Midbrain (tissue), 1 donor: ENCODE data around the gene DLST.
A peak's percentile ranks its signal among the peaks of the same experiment; 100 is the strongest.
"Not testable (repeated sequence)": the region's sequence is repeated elsewhere in the genome, so short reads cannot be mapped to it uniquely, and the experiment has no call there.

ENCODE experiments used
- DNase-seq: peaks from one replicate; lab custom pipeline; 2025; lab: John Stamatoyannopoulos, UW

The DLST gene

DNA sequence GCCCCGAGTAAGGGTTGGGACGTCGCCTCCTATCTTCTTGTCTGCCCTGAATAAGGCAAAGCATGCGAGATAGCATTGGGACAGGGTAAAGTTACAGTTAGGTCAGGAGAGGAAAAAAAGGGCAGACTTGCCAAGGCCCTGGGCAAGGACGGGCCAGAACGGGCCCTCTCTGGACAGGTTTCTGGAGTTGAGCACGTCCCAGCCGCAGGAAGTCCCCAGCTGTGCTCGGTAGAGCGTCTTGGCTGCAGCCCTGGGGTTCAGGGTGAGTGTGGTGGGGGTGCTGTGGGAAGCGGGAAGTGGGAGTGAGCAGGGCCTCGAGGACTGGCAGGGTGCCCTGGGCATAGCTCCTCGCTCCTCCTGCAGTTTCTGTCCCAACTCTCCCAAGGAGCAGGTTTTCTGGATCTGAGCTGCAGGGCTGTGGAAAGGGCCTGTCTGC, 35.9 kb downstream of the DLST start:
- DNase-seq, result peak; percentile 2

GRCh38 chr14:74918380-74918779, 36.7 kb downstream of the DLST start:
- DNase-seq, result no peak

DNA sequence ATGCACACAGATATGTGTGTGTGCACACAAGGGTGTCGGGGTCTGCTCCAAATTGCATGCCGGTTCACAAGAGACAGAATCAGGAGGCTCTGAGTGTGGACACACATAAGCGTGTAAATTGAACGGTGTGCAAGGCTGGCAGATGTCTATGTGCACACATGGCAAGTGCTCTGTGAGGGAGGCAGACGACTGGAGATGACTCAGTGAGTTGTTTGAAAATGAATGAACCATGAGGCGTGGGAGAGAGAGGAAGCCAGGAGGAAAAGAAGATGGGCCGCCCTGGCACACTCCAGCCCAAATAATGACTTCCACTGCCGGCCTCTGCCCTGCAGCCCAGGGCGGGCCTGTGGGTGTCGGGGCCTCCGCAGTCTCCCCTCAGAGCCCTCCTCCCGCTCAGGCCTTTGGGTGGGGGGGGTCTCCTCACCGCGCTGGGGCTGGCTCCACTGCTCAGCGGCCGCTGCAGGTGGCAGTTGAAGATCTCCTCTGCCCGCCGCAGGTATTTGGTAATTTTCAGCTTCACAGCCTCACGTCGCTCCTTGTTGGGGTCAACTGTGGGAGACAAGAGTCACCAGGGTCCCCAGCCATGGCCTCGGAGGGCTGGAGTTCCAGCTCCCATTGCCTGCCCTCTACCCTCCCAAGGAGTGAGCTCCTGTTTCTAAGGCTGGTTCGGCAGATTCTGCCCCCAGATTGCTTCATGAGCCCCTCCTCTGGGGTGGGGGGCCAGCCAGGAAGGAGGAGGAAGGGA, 37.9 kb downstream of the DLST start:
- no peak for DNase-seq

DNA sequence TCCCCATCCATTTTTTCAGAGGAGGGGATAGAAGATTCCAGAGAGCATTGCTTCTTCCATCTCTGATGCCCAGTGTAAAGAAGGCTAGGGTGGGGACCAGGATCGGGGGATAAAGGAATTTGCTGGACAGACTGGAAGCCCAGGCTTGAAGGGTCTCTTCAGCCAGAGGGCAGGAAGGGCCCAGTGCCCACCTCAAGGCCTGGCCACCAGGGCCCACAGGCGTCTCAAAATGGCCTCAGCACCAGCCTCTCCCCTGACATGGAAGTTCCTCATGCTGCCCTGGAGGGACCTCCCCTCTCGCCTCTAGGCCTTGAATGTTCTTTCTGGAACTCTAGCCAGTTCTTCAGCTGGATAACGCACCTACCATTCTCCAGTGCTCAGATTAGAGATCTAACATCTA, 38.6 kb downstream of the DLST start:
- DNase-seq, result no peak

DNA sequence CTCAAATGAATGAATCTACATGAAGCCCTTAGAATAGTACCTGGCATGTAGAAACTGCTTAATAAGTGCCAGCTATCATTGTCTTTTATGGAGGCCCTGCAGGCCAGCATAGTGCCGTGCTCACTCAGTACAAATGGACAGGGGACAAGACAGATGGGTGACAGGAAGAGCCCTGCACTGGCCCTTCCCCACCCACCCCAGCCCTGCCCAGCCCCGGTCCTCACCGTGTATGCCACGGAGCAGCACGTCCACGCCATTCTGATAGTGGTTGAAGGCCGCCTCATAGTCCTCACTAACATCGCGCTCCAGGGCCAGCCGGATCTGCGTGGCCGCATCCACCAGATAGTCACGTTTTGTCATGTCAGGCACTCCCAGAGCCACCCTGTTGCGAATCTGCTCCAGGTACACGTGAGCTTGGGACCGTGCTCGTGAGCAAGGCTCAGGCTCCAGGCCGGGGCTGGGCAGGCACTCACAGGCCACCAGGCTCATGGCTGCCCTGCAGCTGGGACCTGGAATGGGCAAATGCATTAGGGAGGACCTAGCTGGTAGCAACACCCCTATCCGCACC, 39.4 kb downstream of the DLST start:
- no peak for DNase-seq

DNA sequence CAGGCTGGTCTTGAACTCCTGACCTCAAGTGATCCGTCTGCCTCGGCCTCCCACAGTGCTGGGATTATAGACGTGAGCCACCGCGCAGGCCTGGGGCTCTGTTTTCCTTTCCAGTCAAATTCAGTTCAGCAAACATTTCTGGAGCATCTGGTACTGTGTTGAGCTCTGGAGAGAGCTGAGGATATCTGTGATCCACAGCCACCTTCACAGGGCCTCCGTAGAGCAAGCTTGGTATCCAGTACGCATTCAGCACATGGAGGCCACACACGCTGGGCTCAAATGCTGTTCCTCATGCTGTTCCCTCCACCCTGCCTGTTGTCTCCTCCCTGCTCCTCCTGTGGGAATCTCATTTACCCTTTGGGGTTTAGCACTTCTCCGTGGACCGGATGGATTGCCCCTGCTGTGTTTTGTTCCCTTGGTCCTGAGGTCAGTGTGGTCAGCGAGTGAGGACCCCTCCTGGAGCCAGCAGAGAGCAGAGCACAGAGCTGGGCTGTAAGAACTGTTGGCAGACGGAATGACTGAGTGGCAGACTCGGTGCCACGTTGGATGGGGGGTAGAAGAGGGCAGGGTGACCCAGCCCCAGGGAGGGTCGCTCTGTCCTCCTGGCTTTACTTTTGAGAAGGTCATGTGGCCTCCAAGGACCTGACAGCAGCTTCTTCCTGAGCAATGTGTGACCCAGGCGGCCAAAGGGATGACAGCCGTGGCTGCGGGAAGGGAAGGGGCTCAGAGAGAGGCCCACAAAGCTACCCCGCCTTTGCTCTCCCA, 40.5 kb downstream of the DLST start:
- DNase-seq, result no peak

DNA sequence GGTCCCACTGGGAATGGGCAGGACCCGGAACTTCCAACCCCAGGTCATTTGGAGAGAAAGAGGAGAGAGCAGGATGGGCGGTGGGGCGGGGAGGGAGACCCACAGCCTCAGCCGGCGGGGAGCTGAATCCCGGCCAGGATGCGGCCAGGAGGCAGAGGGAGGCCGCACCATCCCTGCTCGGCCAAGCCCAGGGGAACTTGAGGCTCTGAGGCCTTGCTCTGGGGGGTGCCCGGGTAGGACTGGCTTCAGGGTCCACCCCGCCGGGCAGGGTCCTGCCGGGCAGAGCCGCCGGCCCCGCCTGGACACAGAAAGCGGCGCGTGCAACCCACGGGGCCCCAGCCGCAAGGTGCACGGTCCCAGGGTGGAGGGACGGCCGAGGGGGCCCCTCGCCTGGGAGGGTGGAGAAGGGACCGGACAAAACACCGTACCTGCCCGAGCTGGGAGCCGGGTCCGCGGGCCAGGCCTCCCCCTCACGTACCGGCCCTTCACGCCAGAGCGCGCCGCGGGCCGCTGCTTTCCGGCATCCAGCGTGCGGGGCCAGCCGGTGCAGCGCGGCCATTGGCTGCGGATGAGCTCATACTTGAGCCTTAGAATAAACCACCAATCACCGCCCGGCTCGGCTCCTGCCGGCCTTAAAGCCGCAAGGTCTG, 41.2 kb downstream of the DLST start, which contains the start of gene RPS6KL1:
Gene RPS6KL1, minus strand, starts transcription at position 509 of the 650 bp plus-strand sequence. CDS start 1,719 bp downstream, outside the sequence.
- DNase-seq, result peak; percentile 92

GRCh38 chr14:74924061-74924460, 42.3 kb downstream of the DLST start:
- no peak for DNase-seq

- DNase-seq, result no peak
These were observed 45.5 kb downstream of the DLST start for GRCh38 chr14:74927225-74927624.

DNA sequence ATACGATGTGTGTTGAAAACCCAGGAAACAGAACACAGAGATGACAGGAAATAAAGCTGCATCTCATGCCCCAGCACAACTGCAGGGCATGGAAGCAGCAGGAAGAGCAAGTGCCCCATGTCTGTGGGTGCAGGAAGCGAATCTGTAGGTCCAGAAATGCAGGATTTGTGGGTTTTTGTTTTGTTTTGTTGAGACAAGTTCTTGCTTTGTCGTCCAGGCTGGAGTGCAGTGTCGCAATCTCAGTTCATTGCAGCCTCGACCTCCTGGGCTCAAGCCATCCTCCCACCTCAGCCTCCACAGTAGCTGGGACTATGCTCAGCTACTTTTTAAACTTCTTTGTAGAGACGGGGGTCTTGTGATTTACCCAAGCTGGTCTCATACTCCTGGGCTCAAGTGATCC, 47.5 kb downstream of the DLST start:
- DNase-seq, result no peak

GRCh38 chr14:74931744-74932143, 50.0 kb downstream of the DLST start:
- DNase-seq, result not testable (repeated sequence)

- DNase-seq, result no peak
These were observed 50.7 kb downstream of the DLST start for GRCh38 chr14:74932401-74932901.

- DNase-seq, result not testable (repeated sequence)
These were observed 51.2 kb downstream of the DLST start for GRCh38 chr14:74932936-74933335.

GRCh38 chr14:74934041-74934440, 52.3 kb downstream of the DLST start:
- no peak for DNase-seq

DNA sequence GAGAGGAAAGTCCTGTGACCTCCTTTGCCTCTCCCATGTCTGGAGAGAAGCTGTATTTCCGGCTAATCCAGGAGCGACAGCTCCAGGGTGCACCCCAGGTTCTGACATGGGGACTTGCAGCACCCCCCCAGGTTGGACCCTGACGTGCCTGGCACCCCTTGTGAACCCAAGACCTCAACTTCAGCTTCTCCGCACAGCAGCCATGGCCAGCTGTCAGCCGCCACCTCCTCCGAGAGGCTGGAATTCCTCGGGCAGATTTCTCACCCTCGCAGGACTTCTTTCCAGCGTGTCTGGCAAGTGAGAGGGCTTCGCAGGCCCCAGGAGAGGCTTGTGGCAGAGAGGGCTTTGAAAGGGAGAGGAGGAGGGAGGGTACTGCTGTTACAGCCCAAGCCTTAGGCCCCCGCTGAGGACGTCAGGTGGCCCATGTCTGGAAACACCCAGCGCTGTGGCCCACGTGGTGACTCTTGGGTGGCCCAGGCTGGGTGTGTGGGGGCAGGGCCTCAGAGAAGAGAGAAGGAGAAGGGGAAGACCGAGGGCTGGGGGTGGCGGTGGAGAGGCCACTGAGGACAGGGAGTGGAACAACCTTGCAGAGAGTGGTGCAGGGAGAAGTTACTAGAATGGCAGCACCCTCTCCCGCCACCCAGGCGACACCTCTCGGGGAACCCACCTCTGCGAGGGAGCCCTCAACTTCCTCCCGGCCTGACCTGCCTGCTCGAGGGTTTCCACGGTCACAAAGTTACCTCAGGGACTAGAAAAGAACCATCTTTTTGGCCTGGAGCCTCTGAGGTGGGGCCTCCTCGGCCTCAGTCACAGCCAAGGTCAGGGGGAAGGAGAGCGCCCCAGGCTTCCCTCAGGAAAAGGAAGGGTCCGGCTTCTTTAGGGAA, 53.0 kb downstream of the DLST start:
- DNase-seq, result no peak

- DNase-seq, result no peak
These were observed 53.6 kb downstream of the DLST start for GRCh38 chr14:74935360-74935680.

DNA sequence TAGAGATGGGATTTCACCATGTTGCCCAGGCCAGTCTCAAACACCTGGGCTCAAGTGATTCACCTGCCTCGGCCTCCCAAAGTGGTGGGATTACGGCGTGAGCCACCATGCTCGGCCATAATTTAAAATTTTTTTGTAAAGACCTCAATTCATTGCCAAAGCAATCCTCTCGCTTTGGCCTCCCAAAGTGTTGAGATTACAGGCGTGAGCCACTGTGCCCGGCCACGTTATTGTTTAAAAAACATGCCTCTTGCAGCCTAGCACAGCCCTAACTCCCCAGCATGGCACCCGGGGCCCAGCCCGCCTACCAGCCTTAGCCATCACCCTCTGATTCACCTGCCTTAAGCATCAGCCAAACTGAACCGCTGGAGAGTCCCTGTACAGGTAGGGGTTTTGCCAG, 54.4 kb downstream of the DLST start:
- no peak for DNase-seq

DNA sequence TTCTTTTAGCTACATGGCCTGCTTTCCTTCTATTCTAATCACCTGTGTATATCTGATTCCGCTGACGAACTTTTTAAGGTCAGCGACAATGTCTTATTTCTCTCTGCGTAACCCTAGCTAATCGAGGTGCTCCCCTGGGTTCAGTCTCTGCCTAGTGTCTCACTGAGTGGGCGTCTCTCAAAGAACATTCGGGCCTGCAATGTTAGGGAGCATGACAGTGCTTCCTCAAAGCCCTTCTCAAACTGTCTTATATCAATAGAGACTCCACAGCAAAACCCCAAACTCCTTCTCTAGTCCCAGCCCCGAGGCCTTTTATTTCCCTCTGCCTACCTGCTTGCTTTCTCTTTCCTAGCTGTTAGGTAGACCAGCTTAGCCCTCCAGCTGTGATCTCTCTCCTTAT, 55.0 kb downstream of the DLST start:
- DNase-seq, result no peak

- no peak for DNase-seq
These were observed 55.5 kb downstream of the DLST start for GRCh38 chr14:74937171-74937570.

GRCh38 chr14:74938531-74939495, 57.1 kb downstream of the DLST start:
- no peak for DNase-seq
